ENCODE data around the gene GPR137B.

DNA sequence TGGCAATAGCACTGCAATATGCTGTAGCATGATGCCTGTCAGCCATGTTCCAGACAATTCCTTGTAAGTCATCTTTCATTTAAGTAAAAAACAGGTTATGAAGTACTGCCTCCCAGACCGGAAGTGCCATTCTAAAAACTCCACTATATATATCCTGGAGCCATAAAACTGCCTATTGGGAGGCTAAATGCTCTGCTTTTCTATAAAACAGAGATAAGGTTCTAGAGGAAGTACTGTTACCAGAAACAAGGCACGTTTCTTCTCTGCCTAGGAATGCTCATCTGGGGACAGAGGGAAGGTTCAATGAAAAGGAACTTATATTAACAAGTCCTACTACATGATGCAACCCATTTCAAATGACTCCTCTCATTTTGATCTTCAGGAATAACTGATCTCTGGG is 66.8 kb downstream of the GPR137B start:
- TF ChIP-seq YY1 (IDR thresholded peaks at IDR 0.05; ENCODE audit: insufficient read depth, insufficient read length), result no peak
- TF ChIP-seq ZNF274 (IDR thresholded peaks at IDR 0.05; ENCODE audit: low read depth, low read length), result no peak
